OCI-M2 (cell line): ENCODE results near the gene FBXW7.

Source experiments
- DNase-seq: peaks from one replicate; lab custom pipeline; 2025; ENCODE audit not compliant: unreplicated experiment; lab: John Stamatoyannopoulos, UW

Gene FBXW7

GRCh38 chr4:152344001-152344400, 191.9 kb downstream of the FBXW7 start:
- DNase-seq = no peak

DNA sequence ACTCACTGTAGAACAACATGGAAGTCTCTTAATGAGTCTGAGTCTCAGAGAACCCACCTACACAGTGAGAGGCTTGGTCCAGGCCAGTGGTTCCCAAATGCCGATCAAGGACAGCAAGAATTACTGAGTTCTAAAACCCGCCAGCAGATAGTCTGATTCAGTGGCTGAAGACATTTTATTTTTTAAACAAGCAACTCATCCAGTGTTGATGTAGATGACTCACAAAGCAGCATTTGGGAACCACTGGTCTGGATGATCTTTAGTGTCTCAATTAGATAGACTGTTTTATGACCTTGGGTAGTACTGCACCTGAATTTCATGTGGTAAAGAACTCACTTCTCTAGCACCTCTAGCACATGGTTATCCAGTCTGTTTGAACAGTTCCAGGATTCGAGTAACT, 193.6 kb downstream of the FBXW7 start:
- DNase-seq = no peak

GRCh38 chr4:152340818-152341217, 195.1 kb downstream of the FBXW7 start:
- DNase-seq = no peak

DNA sequence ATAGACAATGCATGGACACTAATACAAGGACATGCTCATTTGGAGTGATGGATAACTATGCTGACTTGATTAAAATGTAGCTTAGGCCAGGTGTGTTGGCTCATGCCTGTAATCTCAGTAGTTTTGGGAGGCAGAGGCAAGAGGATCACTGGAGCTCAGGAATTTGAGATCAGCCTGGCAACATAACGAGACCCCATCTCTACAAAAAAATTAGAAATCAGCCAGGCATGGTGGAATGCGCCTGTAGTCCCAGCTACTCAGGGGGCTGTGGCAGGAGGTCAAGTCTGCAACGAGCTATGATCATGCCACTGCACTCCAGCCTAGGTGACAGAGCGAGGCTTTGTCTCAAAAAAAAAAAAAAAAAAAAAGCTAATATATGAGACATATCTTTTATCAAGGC, 196.3 kb downstream of the FBXW7 start:
- DNase-seq = no peak

- DNase-seq = no peak
These were observed 201.0 kb downstream of the FBXW7 start for GRCh38 chr4:152334931-152335330.

- DNase-seq = no peak
These were observed 204.8 kb downstream of the FBXW7 start for GRCh38 chr4:152331042-152331441.

- no peak for DNase-seq
These were observed 207.3 kb downstream of the FBXW7 start for GRCh38 chr4:152328582-152328981.

- no peak for DNase-seq
These were observed 208.1 kb downstream of the FBXW7 start for GRCh38 chr4:152327606-152328453.

DNA sequence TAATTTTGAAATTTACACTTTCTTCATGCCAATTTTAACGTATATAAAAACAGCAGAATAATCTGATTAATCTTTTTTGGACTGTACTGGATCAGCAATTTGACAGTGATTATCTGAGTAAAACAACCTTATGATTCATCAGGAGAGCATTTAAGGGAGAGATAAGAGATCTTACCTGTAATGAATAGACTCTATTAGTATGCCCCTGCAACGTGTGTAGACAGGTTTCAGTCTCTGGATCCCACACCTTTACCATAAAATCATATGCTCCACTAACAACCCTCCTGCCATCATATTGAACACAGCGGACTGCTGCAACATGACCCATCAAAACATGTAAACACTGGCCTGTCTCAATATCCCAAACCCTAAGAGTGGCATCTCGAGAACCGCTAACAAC, 210.1 kb downstream of the FBXW7 start:
- no peak for DNase-seq

DNA sequence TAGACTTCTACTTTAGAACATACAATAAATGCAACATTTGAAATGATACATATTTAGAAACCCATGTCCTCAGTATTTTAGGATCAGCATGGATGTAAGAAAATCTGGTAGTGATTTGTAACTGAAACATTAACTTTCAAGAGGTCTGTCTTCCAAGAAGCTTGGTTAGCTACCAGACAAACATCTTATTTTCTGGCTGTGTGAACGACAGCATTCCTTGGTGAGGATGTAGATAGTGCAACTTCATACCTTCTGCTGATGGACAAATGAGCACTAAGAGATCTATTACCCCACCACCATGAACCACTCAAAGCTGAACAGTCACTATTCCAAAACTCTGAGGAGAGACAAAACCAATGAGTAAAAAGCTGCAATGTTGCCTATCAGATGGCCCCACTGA, 212.7 kb downstream of the FBXW7 start:
- no peak for DNase-seq

GRCh38 chr4:152322656-152323055, 213.2 kb downstream of the FBXW7 start:
- no peak for DNase-seq

- DNase-seq = no peak
These were observed 214.0 kb downstream of the FBXW7 start for GRCh38 chr4:152321923-152322322.

DNA sequence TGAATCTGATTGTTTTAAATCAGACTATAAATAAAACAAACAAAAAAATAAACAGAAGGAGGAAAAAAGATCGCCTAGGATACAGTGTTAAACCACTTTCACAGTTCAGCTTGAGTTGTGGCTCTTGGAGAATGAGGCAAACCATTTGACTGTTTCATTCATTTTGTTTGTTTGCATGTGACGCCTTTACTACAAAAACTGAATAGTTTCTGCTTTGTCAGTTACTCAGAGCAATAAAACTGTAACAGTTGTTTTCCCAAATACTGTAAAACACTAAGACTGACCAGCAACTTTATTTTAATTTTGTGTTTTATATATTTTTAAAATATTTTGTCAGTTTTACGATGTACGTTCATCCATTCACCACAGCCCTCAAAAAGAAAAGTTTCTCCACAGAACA, 214.5 kb downstream of the FBXW7 start:
- no peak for DNase-seq

GRCh38 chr4:152316969-152317368, 218.9 kb downstream of the FBXW7 start:
- no peak for DNase-seq

- no peak for DNase-seq
These were observed 225.6 kb downstream of the FBXW7 start for GRCh38 chr4:152310257-152310656.

DNA sequence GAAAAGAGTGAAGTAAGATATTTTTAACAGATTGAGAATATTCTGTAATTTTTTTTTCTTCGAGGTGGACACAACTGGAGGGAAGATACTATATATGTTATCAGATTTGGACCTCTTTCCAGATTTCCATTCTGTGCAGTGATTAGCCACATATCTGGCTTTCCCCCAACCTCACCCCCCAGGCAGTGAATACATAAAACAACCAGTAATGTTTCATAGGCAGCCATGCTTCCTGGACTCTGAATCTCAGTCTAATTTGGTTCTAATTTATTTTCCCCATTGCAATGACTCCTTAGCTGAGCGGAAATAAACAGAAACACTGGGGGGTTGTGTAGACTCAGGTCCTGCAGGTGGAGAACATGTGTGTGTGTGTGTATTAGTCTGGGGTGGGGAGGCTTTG, 226.5 kb downstream of the FBXW7 start:
- DNase-seq = no peak

- no peak for DNase-seq
These were observed 226.9 kb downstream of the FBXW7 start for GRCh38 chr4:152308951-152309350.

GRCh38 chr4:152307669-152308068, 228.2 kb downstream of the FBXW7 start:
- DNase-seq = no peak

DNA sequence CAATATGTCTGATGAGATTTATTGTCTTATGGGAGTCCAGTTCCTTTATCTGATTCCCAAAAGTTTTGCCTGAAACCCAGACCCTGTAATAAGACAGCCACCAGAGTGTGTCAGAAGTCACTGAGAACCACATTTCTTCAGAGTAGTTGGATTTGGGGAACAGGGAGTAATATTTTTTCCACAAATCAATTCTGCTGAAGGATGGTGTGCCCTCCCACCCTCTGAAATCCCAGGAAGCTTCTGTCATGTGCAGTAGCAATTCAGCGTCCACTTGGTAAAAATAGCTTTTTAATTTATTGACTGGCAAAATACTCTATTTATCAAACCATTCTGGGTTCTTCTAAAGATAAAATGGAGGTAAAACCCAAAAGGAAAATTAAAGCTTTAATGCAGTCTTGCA, 229.4 kb downstream of the FBXW7 start:
- no peak for DNase-seq

- no peak for DNase-seq
These were observed 231.7 kb downstream of the FBXW7 start for GRCh38 chr4:152304220-152304619.

GRCh38 chr4:152301381-152301780, 234.5 kb downstream of the FBXW7 start:
- no peak for DNase-seq

- no peak for DNase-seq
These were observed 236.3 kb downstream of the FBXW7 start for GRCh38 chr4:152299553-152299952.

DNA sequence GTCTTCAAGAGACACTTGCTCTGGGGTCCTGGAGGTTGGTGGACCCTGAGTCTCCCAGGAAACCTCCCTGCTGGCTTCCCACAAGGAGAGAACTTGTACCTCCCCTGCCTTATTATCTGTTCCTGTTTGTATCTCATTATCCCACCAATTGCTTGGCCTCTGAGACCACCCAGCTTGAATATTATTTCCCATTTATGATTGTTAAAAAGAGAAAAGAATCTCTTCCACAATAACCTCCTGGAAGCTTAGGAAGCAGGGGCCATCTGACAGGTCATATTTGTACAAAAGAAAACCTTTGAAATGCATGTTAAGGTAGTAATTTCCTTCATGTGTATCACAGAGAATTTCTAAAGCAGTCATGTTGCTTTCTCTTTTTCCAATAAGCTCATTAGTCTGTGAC, 239.5 kb downstream of the FBXW7 start:
- no peak for DNase-seq
